Activated T-cell treated with anti-CD3 and anti-CD28 coated beads, Interleukin-2, amount 50 U/mL, for 72 hours (primary cell): Measurements from ENCODE around the gene MYG1. TPM values are rescaled to one million over a fixed set of nuclear protein-coding genes. Genes with fewer than 3 reads are reported as not detected.
A peak's percentile ranks its signal among the peaks of the same experiment; 100 is the strongest.
"Not testable (repeated sequence)": the region's sequence is repeated elsewhere in the genome, so short reads cannot be mapped to it uniquely, and the experiment has no call there.

ENCODE experiments used
- ATAC-seq, 2 donors: fragments of 150-1000 bp; cut with Tn5 transposase; replicated peaks in 1 of 2; 2 replicates each; pipeline ENCODE4 v1.10.0; 2021; ENCODE audit warnings: moderate library complexity in 2 of 2, mild to moderate bottlenecking in 1 of 2
- DNase-seq, 2 donors: peaks; one replicate each; pipeline ENCODE4 v3.0.0; 2021 to 2022; ENCODE audit warnings: mixed read lengths in 1 of 2
- H3K27ac Mint-ChIP-seq: one replicate; pipeline ENCODE4 v1.8.0; 2022; ENCODE audit warnings: mild to moderate bottlenecking, moderate library complexity, mixed read lengths
- H3K27me3 Mint-ChIP-seq: one replicate; pipeline ENCODE4 v1.8.0; 2022; ENCODE audit warnings: low read depth, mixed read lengths
- H3K36me3 Mint-ChIP-seq, 2 donors: one replicate each; pipeline ENCODE4 v1.8.0; 2022; ENCODE audit warnings: mixed read lengths in 2 of 2, mild to moderate bottlenecking in 1 of 2; ENCODE audit not compliant: insufficient read depth in 2 of 2
- H3K4me1 Mint-ChIP-seq: one replicate; pipeline ENCODE4 v1.8.0; 2022; ENCODE audit warnings: low read depth, mixed read lengths
- H3K4me3 Mint-ChIP-seq, 2 donors: one replicate each; pipeline ENCODE4 v1.8.0; 2022; ENCODE audit warnings: mild to moderate bottlenecking in 2 of 2, mixed read lengths in 2 of 2, moderate library complexity in 2 of 2
- H3K9me3 Mint-ChIP-seq, 2 donors: one replicate each; pipeline ENCODE4 v1.8.0; 2022; ENCODE audit warnings: mixed read lengths in 2 of 2
- total RNA-seq, 2 donors: library from RNA; stranded (reverse); gene quantifications; one replicate each; pipeline ENCODE4 v1.2.3, GENCODE V29; 2022

Gene MYG1
- total RNA-seq, 2 donors from 2014 or later, result 83.5 to 89.9 TPM

DNA sequence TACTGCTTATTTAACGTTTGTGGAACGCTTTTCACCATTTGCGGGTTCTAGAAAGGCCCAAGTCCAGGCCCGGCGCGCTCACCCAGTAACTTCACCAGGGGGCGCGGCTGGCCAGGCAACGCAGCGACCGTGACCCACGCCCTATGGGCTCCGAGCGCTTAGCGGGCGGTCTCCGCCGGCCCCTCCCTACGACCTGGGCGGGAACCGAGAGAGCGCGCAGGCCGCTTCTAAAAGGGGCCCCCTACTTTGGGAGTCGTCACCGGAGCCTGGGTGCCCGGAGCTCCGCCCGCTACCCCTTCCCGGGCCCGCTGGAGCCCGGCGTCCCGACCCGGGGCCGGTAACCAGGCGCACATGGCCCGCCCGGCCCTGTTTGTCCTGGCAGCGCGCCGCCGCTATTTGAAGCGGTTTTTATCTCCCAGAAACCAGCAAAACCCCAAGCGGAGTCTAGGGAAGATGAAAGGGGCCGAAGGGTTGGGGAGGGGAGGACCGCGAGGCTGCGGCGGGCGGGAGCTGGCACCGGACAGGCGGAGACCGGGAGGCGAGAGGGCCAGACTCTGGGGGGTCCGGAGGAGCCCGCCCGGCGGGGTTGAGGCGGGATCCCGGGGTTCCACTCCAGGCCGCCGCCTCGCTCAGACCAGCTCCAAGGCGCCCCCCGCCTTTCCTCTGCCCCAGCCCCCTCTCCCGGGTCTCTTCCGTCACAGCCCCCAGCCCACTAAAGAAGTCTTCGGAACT is 25.4 kb downstream of the MYG1 start:
- H3K27me3 Mint-ChIP-seq, result no peaks in the 10 kb centered on the region
- peak; percentile 78 to 79 for ATAC-seq
- H3K36me3 Mint-ChIP-seq, result peaks cover 2 to 3% of the 10 kb centered on the region in 2 donors
- H3K4me3 Mint-ChIP-seq, result peak overlapping the region; percentile 93 to 97
- H3K27ac Mint-ChIP-seq, result peak overlapping the region; percentile 91
- peak; percentile 94 to 95 for DNase-seq
- no peaks in the 10 kb centered on the region for H3K9me3 Mint-ChIP-seq
- H3K4me1 Mint-ChIP-seq, result peaks cover 42% of the 10 kb centered on the region

DNA sequence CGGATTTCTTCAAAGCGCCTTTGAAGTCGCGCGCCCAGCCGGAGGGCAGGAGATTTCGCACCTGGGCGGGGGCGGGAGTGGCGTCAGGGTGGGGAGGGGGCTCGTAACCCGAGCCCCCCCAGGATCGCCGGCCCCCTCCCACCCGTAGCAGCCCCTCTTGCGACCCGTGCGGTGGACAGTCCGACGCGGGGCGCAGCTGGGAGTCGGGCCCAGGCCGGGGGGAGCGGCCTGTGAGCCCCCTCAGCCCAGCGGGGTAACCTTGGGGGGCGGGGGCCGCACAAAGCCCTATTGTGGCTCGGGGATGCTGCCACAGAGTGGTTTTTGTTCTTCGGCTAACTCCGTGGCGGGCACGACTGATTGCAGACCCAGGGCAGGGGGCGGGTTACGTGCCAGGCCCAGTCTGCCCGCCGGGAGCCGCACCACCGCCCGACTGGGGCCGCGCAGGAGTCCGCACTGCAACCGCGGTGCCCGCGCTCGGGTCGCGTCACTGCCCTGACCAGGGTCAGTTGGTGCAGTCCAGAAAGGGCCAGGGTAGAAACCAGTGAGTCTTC is 26.1 kb downstream of the MYG1 start:
- Mint-ChIP-seq H3K27ac (no peak overlapping the region), H3K27me3 (no peaks in the 10 kb centered on the region), H3K4me3 (peak overlapping the region; percentile 93 to 97), H3K4me1 (peaks cover 36% of the 10 kb centered on the region), H3K36me3 (peaks cover 0 to 3% of the 10 kb centered on the region in 2 donors), H3K9me3 (no peaks in the 10 kb centered on the region)
- no peak for ATAC-seq
- DNase-seq, result peak; percentile 45 to 59

DNA sequence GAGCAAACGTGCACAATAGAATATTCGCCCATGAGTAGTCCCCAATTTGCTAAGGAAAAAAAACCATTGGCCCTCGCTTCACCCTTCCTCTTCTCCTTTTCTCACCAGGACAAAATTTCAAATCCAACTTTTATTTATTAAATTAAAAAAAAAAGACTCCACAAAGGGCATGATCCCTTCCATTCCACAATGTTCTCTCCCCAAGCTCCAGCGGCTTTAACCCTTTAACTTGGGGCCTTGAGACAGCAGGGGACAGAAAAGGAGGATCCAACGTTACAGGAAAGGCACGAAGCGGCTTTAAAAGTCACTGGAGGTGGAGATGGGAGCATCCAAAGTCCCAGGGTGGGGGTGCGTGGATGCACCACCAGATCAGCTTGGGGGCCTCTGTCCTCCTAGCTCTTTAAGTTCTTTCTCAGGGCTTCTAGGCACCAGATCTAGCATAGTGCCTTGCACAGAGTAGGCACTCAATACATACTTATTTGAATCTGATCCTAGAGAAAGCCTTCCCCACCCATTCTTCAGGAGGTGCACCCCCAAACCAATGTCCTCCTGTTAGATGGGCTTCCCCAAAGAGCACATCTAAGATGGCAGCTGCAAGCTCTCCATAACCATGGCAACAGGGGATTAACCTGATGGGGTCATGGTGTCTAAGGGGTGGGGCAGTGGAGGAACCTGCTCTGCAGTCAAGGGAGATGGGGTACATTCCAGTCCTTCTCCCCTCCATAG is 27.1 kb downstream of the MYG1 start:
- ATAC-seq (no peak), DNase-seq (no peak)
- peaks cover 0 to 3% of the 10 kb centered on the region in 2 donors for H3K36me3 Mint-ChIP-seq
- peaks cover 27% of the 10 kb centered on the region for H3K4me1 Mint-ChIP-seq
- peak overlapping the region; percentile 10 for H3K27ac Mint-ChIP-seq
- peak overlapping the region; percentile 72 to 79 for H3K4me3 Mint-ChIP-seq
- no peaks in the 10 kb centered on the region for H3K9me3 Mint-ChIP-seq
- peaks cover under 1% of the 10 kb centered on the region for H3K27me3 Mint-ChIP-seq

GRCh38 chr12:53327435-53328042 is 28.0 kb downstream of the MYG1 start:
- H3K4me1 Mint-ChIP-seq, result peaks cover 22% of the 10 kb centered on the region
- H3K27me3 Mint-ChIP-seq, result peaks cover 9% of the 10 kb centered on the region
- ATAC-seq (no peak), DNase-seq (no peak)
- H3K36me3 Mint-ChIP-seq, result peaks cover 0 to 3% of the 10 kb centered on the region in 2 donors
- H3K4me3 Mint-ChIP-seq, result no peak overlapping the region
- no peak overlapping the region for H3K27ac Mint-ChIP-seq
- no peaks in the 10 kb centered on the region for H3K9me3 Mint-ChIP-seq

GRCh38 chr12:53328043-53328435 is 28.5 kb downstream of the MYG1 start:
- no peak for ATAC-seq
- Mint-ChIP-seq H3K4me3 (no peak overlapping the region), H3K9me3 (no peaks in the 10 kb centered on the region), H3K27me3 (peaks cover 12% of the 10 kb centered on the region), H3K4me1 (peaks cover 17% of the 10 kb centered on the region), H3K27ac (no peak overlapping the region), H3K36me3 (peaks cover 0 to 3% of the 10 kb centered on the region in 2 donors)
- DNase-seq, result peak in 1 of 2 donors; percentile 18

GRCh38 chr12:53330671-53331070 is 31.2 kb downstream of the MYG1 start:
- Mint-ChIP-seq H3K4me3 (no peak overlapping the region), H3K27me3 (peaks cover 32% of the 10 kb centered on the region), H3K27ac (no peak overlapping the region), H3K4me1 (no peaks in the 10 kb centered on the region), H3K9me3 (no peaks in the 10 kb centered on the region), H3K36me3 (no peaks in the 10 kb centered on the region)
- ATAC-seq (no peak), DNase-seq (no peak)

DNA sequence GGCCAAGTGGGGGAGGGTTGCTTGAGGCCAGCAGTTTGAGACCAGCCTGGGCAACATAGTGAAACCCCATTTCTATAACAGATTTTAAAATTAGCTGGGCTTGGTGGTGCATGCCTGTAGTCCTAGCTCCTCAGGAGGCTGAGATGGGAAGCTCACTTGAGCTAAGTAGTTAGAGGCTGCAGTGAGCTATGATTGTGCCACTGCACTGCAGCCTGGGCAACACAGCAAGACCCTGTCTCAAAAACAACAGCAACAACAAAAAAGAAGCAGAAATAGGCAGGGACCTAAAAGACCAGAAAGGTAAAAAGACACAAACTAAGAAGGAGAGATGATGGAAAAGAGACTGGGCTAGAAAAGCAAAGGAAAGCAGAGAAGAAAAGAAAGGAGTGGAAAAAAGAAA is 32.8 kb downstream of the MYG1 start:
- H3K9me3 Mint-ChIP-seq, ATAC-seq, H3K4me3 Mint-ChIP-seq, H3K36me3 Mint-ChIP-seq, DNase-seq, H3K4me1 Mint-ChIP-seq: not testable (repeated sequence)
- peaks cover 49% of the 10 kb centered on the region for H3K27me3 Mint-ChIP-seq
- H3K27ac Mint-ChIP-seq, result peak overlapping the region; percentile 4

- H3K27me3 Mint-ChIP-seq, result peaks cover 53% of the 10 kb centered on the region
Observed at GRCh38 chr12:53332744-53333143, 33.2 kb downstream of the MYG1 start.

DNA sequence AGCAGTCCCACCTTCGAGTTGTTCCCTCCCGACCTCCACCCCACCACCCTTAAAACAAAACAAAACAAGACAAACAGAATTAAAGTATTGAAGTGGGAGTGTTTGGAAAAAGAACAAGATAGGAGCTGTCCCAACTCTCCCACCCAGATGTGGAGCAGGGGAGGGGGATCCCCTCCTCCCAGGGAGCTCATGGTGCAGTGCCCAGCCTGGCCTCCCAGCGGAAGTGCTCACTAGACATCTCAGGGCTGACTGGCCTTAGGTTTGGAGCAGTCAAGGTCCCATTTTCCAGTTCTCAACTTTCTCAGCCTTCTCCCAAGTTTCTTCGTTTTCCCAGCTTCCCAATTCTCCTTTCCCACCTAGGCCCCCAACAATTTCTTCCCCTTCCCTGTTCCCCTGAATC is 33.8 kb downstream of the MYG1 start:
- no peaks in the 10 kb centered on the region for H3K9me3 Mint-ChIP-seq
- H3K4me1 Mint-ChIP-seq, result peaks cover 5% of the 10 kb centered on the region
- no peak overlapping the region for H3K4me3 Mint-ChIP-seq
- ATAC-seq (no peak), DNase-seq (no peak)
- H3K27ac Mint-ChIP-seq, result no peak overlapping the region
- H3K27me3 Mint-ChIP-seq, result peaks cover 58% of the 10 kb centered on the region
- no peaks in the 10 kb centered on the region for H3K36me3 Mint-ChIP-seq

More at GRCh38 chr12:53332744-53333143, 33.2 kb downstream of the MYG1 start:
- Mint-ChIP-seq H3K36me3 (no peaks in the 10 kb centered on the region), H3K27ac (no peak overlapping the region), H3K9me3 (no peaks in the 10 kb centered on the region), H3K4me1 (peaks cover 5% of the 10 kb centered on the region), H3K4me3 (no peak overlapping the region)
- ATAC-seq (no peak), DNase-seq (no peak)

DNA sequence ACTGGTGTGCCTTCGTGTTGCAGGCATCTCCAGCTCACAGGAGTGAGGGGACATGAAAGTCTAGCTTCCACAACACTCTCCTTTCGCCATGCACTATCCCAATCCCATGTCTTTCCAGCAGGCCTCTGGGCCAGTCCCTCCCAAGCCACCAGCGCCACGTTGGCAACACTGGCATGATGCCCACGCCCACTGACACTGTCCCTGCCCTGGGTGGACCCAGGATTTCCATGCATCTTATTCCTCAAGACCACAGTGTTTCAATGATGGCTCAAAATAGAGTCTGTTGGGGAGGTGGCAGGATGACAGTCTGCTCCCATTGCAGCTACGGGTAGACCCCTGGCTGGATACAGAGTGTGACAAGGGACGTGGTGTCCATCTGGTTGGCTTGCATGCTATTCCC is 34.4 kb downstream of the MYG1 start:
- peaks cover 62% of the 10 kb centered on the region for H3K27me3 Mint-ChIP-seq

GRCh38 chr12:53334822-53335221 is 35.3 kb downstream of the MYG1 start:
- DNase-seq (no peak), ATAC-seq (no peak)
- Mint-ChIP-seq H3K27ac (no peak overlapping the region), H3K9me3 (no peaks in the 10 kb centered on the region), H3K36me3 (no peaks in the 10 kb centered on the region), H3K4me3 (no peak overlapping the region), H3K27me3 (peaks cover 62% of the 10 kb centered on the region), H3K4me1 (peaks cover 5% of the 10 kb centered on the region)

More for the DNA sequence above, 34.4 kb downstream of the MYG1 start:
- Mint-ChIP-seq H3K4me3 (no peak overlapping the region), H3K4me1 (peaks cover 5% of the 10 kb centered on the region), H3K27ac (no peak overlapping the region), H3K9me3 (no peaks in the 10 kb centered on the region), H3K36me3 (no peaks in the 10 kb centered on the region)
- DNase-seq (no peak), ATAC-seq (no peak)

- DNase-seq, result no peak
- no peaks in the 10 kb centered on the region for H3K36me3 Mint-ChIP-seq
- no peaks in the 10 kb centered on the region for H3K9me3 Mint-ChIP-seq
- ATAC-seq, result peak in 1 of 2 donors; percentile 24
- H3K27me3 Mint-ChIP-seq, result peaks cover 62% of the 10 kb centered on the region
- H3K4me3 Mint-ChIP-seq, result no peak within 1 kb of the TSS
- peaks cover 15% of the 10 kb centered on the region for H3K4me1 Mint-ChIP-seq
- no peak within 1 kb of the TSS for H3K27ac Mint-ChIP-seq
Observed at GRCh38 chr12:53336181-53336681, 36.7 kb downstream of the MYG1 start, which contains the start of gene SP7. Gene SP7, minus strand, starts transcription at chr12:53336354. Its CDS starts 708 bp downstream, at chr12:53335646.

DNA sequence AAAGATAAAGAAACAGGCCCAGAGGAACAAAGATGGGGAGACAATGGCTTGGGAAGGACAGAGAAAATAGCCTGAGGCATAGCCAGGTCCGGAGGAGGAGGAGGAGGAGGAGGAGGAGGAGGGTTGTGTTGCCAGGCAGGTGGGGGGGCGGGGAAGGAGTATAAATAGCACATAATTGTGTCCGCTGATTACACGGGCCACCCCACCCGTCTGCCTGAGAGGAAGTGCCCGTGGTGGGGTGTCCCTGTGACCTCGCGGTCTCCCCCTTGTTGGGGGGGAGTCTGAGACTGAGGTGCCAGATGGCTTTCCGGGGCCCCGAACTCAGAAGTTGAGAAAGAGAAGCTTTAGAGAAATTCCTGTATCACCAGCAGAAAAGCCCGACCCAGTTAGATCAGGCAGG is 38.5 kb downstream of the MYG1 start:
- Mint-ChIP-seq H3K27me3 (peaks cover 50% of the 10 kb centered on the region), H3K27ac (no peak overlapping the region), H3K36me3 (no peaks in the 10 kb centered on the region), H3K9me3 (no peaks in the 10 kb centered on the region), H3K4me1 (peaks cover 15% of the 10 kb centered on the region), H3K4me3 (no peak overlapping the region)
- ATAC-seq (no peak), DNase-seq (no peak)
